Osteoblast (primary cell): ENCODE measurements around the gene COBL. TPM values are rescaled to one million over a fixed set of nuclear protein-coding genes. Genes with fewer than 3 reads are reported as not detected.

Experiments used
- DNase-seq: peaks from one replicate; pipeline ENCODE4 v3.0.0; 2011; ENCODE audit warnings: low spot score, mixed read lengths; ENCODE audit not compliant: insufficient read length; ENCODE audit errors: missing footprints
- H2AFZ ChIP-seq: 2 replicates; pipeline ENCODE4 v1.6.0; 2011; ENCODE audit warnings: mild to moderate bottlenecking, low read length
- H3K27ac ChIP-seq: 2 replicates; pipeline ENCODE4 v1.5.1; 2011; ENCODE audit warnings: mild to moderate bottlenecking, low read depth, low read length, moderate library complexity
- H3K27me3 ChIP-seq: 2 replicates; pipeline ENCODE4 v1.6.0; 2012; ENCODE audit warnings: mild to moderate bottlenecking, control low read depth, inconsistent platforms, low read length, moderate library complexity; ENCODE audit not compliant: insufficient read depth
- H3K36me3 ChIP-seq: 2 replicates; pipeline ENCODE4 v1.5.1; 2011; ENCODE audit warnings: mild to moderate bottlenecking, low read length, control low read depth, moderate library complexity; ENCODE audit not compliant: insufficient read depth
- H3K4me1 ChIP-seq: 2 replicates; pipeline ENCODE4 v1.5.1; 2011; ENCODE audit warnings: mild to moderate bottlenecking, low read length, control low read depth, moderate library complexity; ENCODE audit not compliant: insufficient read depth
- H3K4me2 ChIP-seq: 2 replicates; pipeline ENCODE4 v1.6.0; 2011; ENCODE audit warnings: mild to moderate bottlenecking, low read length; ENCODE audit not compliant: insufficient read depth
- H3K4me3 ChIP-seq: fragments of 200-600 bp; sonication (generic); 3 replicates; pipeline ENCODE4 v1.5.1; 2012; ENCODE audit warnings: mild to moderate bottlenecking, low read length, inconsistent platforms; ENCODE audit not compliant: insufficient read depth
- H3K79me2 ChIP-seq: 2 replicates; pipeline ENCODE4 v1.6.0; 2012; ENCODE audit warnings: mild to moderate bottlenecking, low read length, control low read depth, inconsistent platforms; ENCODE audit not compliant: insufficient read depth
- H3K9me3 ChIP-seq: 2 replicates; pipeline ENCODE4 v1.5.1; 2011; ENCODE audit warnings: low read depth, low read length, control low read depth
- H4K20me1 ChIP-seq: 2 replicates; pipeline ENCODE4 v1.6.0; 2012; ENCODE audit warnings: mild to moderate bottlenecking, low read length, control low read depth; ENCODE audit not compliant: insufficient read depth
- total RNA-seq: library from RNA; depleted of rRNA; stranded (reverse); fragments of >200 nt; gene quantifications from 2 replicates; pipeline ENCODE4 v1.2.3, GENCODE V29; 2012
- TF ChIP-seq, protein P1 (sequence below): IDR thresholded peaks from 2 replicates; pipeline ENCODE4 v1.5.1; 2011; ENCODE audit warnings: mild to moderate bottlenecking, low read depth, low read length, moderate library complexity; ENCODE audit errors: extremely low read depth

Gene COBL
- total RNA-seq, 1 donor = under 0.01 TPM

DNA sequence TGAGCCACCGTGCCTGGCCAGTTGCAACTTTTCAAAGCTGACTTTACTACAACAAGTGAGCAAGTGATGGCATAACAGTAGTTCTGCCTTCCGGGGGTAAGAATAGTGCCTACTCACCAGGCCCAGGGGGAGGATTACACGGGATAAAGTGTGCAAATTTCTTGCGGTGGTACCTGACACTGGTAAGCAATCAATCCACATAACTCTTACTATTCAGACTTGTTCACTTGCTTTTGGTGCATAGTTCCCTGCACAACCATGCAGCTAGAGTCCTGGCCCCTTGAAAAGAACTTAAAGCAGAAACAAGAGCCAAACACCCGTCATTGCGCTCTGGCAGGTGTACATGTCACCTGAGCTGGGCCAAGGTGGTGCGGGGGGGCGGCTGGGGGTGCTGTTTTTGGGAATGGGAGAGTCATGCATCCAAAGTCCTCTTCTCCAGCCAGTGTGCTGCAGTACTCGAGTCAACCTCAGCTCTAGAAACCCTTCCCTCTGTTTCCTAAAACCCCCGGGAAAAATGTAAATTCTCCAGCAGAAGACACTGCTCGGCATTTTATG lies 5.4 kb upstream of the COBL start:
- H3K79me2 ChIP-seq = no peaks in the 10 kb centered on the region
- no peak overlapping the region for H3K4me3 ChIP-seq
- no peaks in the 10 kb centered on the region for H4K20me1 ChIP-seq
- peaks cover 7% of the 10 kb centered on the region for H3K27me3 ChIP-seq
- no peak overlapping the region for H3K27ac ChIP-seq
- no peak overlapping the region for H2AFZ ChIP-seq
- TF ChIP-seq, protein P1, sequence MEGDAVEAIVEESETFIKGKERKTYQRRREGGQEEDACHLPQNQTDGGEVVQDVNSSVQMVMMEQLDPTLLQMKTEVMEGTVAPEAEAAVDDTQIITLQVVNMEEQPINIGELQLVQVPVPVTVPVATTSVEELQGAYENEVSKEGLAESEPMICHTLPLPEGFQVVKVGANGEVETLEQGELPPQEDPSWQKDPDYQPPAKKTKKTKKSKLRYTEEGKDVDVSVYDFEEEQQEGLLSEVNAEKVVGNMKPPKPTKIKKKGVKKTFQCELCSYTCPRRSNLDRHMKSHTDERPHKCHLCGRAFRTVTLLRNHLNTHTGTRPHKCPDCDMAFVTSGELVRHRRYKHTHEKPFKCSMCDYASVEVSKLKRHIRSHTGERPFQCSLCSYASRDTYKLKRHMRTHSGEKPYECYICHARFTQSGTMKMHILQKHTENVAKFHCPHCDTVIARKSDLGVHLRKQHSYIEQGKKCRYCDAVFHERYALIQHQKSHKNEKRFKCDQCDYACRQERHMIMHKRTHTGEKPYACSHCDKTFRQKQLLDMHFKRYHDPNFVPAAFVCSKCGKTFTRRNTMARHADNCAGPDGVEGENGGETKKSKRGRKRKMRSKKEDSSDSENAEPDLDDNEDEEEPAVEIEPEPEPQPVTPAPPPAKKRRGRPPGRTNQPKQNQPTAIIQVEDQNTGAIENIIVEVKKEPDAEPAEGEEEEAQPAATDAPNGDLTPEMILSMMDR = no peak
- no peaks in the 10 kb centered on the region for H3K36me3 ChIP-seq
- no peak overlapping the region for H3K4me2 ChIP-seq
- no peak for DNase-seq
- H3K9me3 ChIP-seq = no peaks in the 10 kb centered on the region
- no peaks in the 10 kb centered on the region for H3K4me1 ChIP-seq

DNA sequence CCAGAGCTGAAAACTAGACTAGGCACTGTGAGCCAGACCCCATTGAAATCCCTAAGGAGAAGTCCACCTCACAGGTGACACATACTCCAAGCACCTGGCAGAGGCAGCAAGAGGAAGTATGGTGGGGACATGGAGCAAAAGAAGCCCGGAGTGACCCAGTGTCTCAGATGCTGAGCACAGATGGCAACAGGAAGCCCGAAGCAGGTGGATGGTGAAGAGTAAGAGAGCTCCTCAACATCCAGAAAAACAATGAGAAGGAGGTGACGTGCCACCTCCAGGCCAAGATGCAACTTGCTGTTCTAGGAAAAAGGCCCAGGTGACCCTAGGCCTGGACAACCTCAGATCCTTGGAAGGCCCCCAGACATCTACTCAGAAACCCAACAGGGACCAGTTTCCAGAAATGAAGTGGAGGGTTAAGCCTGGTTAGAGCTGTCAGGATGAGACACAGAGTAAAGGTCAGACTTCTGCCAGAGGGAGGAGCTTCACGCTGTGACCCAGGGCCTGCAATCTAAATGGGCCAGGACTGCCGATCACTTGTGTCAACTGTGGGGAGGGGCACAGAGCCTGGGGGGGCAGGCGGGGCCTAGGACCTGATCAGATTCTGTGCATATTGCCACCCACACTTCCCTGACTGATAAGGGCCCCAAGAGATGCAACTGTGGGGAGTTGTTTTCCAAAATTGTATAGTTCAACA lies 2.4 kb upstream of the COBL start:
- H3K4me1 ChIP-seq = no peaks in the 10 kb centered on the region
- H3K79me2 ChIP-seq = no peaks in the 10 kb centered on the region
- peaks cover 28% of the 10 kb centered on the region for H3K27me3 ChIP-seq
- H3K9me3 ChIP-seq = no peaks in the 10 kb centered on the region
- no peaks in the 10 kb centered on the region for H3K36me3 ChIP-seq
- H2AFZ ChIP-seq = no peak overlapping the region
- no peak overlapping the region for H3K4me2 ChIP-seq
- no peaks in the 10 kb centered on the region for H4K20me1 ChIP-seq
- TF ChIP-seq, protein P1 = no peak
- no peak for DNase-seq
- no peak overlapping the region for H3K27ac ChIP-seq
- H3K4me3 ChIP-seq = no peak overlapping the region

DNA sequence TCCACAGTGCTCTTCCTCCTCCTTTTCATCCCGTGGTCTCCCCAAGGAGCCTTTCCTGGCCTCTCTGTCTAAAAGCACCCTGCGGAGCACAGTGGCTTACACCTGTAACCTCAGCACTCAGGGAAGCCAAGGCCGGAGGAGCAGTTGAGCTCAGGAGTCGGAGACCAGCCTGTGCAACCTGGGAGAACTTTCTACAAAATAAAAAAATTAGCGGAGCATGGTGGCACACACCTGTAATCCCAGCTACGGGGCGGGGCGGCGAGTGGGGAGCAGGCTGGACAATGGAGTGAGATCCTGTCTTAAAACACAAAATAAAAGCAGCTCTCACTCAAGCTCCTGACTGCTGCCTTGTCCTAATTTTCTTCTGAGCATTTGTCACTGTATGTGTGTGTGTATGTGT lies 1.4 kb upstream of the COBL start:
- H3K4me3 ChIP-seq = no peak overlapping the region
- no peak for DNase-seq
- H3K79me2 ChIP-seq = no peaks in the 10 kb centered on the region
- H3K9me3 ChIP-seq = no peaks in the 10 kb centered on the region
- no peaks in the 10 kb centered on the region for H3K36me3 ChIP-seq
- TF ChIP-seq, protein P1 = no peak
- H3K4me2 ChIP-seq = no peak overlapping the region
- H3K27ac ChIP-seq = no peak overlapping the region
- no peaks in the 10 kb centered on the region for H4K20me1 ChIP-seq
- H3K4me1 ChIP-seq = no peaks in the 10 kb centered on the region
- H2AFZ ChIP-seq = no peak overlapping the region
- H3K27me3 ChIP-seq = peaks cover 30% of the 10 kb centered on the region

DNA sequence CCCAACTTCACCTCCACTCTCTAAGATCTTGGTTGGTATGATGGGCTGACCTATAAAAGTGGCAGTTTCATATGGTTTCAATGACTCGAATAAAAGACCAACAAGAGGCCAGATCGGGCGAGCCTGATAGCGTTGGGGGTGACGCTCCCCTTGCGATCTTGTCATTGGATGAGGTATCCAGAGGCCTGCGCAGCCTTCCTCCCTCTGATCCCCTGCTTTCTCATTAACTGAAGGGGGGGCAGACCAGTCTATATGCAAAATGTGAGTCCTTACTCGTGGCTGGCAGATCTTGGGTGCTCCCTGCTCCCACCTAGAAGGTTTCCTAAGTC lies 937 bp upstream of the COBL start:
- H3K4me1 ChIP-seq = no peaks in the 10 kb centered on the region
- no peaks in the 10 kb centered on the region for H3K9me3 ChIP-seq
- H3K27ac ChIP-seq = no peak overlapping the region
- no peak overlapping the region for H3K4me2 ChIP-seq
- H3K79me2 ChIP-seq = no peaks in the 10 kb centered on the region
- H3K27me3 ChIP-seq = peaks cover 31% of the 10 kb centered on the region
- no peak overlapping the region for H2AFZ ChIP-seq
- H4K20me1 ChIP-seq = no peaks in the 10 kb centered on the region
- no peak overlapping the region for H3K4me3 ChIP-seq
- TF ChIP-seq, protein P1 = no peak
- H3K36me3 ChIP-seq = no peaks in the 10 kb centered on the region
- no peak for DNase-seq
